GM19328 (cell line): ENCODE data around the gene DHPS.

Experiments used
- ATAC-seq: cut with Tn5 transposase; IDR thresholded peaks from one replicate; pipeline ENCODE4 v1.9.1; 2021; ENCODE audit warnings: mild to moderate bottlenecking, moderate library complexity; ENCODE audit not compliant: unreplicated experiment

The DHPS gene

GRCh38 chr19:12675940-12676339, 5.7 kb downstream of the DHPS start:
- ATAC-seq: no peak

GRCh38 chr19:12675399-12675798, 6.3 kb downstream of the DHPS start:
- ATAC-seq: no peak

DNA sequence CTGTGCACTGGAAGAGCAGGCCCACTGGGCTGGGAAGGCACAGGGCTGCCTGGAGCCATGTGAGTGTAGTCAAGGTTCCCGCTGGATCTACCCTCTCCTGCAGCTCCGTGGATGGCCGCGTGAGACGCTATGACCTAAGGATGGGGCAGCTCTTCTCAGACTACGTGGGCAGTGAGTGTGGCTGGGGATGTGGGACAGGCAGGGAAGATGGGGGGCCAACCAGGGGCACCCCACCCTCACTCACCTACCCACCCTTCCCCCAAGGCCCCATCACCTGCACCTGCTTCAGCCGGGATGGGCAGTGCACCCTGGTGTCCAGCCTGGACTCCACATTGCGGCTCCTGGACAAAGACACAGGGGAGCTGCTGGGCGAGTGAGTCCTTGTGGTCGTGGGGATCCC, 8.9 kb downstream of the DHPS start:
- ATAC-seq: no peak

GRCh38 chr19:12670159-12670928, 11.3 kb downstream of the DHPS start:
- no peak for ATAC-seq

- ATAC-seq: no peak
These were observed 12.2 kb downstream of the DHPS start for GRCh38 chr19:12669270-12670158.

GRCh38 chr19:12668932-12669269, 12.8 kb downstream of the DHPS start:
- no peak for ATAC-seq

DNA sequence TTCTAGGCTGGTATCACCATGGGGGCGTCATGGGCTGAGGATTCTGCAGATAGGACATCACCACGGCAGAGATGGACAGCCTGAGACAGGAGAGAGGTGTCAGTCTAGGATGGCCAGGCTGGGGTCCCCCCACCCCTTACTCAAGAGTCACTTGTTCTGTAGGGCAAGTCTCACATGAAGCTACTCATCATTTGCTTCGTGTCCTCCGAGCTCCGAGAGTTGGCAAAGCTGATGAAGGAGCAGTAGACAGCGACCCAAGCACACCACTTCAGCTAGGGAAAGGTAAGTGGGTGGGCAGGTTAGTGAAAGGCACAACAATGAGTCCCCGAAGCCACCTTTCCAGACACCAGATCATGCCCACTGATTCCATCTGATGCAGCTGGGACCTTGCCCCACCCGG, 13.3 kb downstream of the DHPS start:
- ATAC-seq: no peak

GRCh38 chr19:12667731-12668302, 13.9 kb downstream of the DHPS start:
- ATAC-seq: no peak

- ATAC-seq: no peak
These were observed 15.2 kb downstream of the DHPS start, which contains the start of the genes MAN2B1 and WDR83 for GRCh38 chr19:12666265-12667048. TSS of gene MAN2B1 (minus strand) at chr19:12666742. CDS start at chr19:12666701, 41 bp downstream. TSS of gene WDR83 (plus strand) at chr19:12666807. CDS start at chr19:12669791, 2,984 bp downstream.

DNA sequence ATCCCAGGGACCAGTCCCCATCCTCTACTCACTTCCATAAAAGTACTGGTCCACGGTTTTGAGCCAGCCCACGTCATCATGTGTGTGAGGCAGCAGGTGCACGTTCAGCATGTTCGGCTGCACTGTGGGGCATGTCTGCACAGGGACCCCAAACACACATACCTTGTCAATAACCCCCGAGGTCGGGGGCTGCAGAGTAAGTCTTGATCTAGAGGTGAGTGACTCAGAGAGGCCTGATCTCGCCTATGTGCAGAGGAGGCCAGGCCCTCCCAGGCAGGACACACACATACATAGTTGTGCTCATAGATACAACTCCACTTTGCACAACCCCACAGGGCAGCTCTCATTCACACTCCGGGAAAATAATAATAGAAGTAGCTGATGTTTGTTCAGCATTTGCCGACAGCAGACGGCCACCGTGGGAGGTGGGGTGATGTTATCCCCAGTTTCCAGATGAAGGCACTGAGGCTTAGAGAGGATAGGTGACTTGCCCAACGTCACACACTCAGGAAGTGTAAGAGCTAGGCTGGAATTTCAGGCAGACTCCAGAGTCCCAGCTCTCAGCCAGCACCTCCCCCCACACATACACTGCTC, 15.9 kb downstream of the DHPS start:
- ATAC-seq: no peak

DNA sequence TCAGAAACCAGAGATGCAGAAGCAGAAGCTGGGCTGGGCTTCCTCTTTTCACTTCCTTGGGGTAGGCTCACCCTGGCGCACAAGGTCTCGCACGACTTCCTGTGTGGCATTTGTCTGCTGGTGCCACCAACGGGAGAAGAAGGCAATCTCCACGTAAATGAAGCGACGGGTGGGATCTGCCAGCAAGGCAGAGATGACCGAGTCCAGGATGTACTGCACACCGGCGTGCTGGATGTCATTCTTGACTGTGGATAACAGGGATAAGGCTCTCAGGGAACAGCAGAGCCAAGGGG, 16.5 kb downstream of the DHPS start:
- ATAC-seq: no peak

DNA sequence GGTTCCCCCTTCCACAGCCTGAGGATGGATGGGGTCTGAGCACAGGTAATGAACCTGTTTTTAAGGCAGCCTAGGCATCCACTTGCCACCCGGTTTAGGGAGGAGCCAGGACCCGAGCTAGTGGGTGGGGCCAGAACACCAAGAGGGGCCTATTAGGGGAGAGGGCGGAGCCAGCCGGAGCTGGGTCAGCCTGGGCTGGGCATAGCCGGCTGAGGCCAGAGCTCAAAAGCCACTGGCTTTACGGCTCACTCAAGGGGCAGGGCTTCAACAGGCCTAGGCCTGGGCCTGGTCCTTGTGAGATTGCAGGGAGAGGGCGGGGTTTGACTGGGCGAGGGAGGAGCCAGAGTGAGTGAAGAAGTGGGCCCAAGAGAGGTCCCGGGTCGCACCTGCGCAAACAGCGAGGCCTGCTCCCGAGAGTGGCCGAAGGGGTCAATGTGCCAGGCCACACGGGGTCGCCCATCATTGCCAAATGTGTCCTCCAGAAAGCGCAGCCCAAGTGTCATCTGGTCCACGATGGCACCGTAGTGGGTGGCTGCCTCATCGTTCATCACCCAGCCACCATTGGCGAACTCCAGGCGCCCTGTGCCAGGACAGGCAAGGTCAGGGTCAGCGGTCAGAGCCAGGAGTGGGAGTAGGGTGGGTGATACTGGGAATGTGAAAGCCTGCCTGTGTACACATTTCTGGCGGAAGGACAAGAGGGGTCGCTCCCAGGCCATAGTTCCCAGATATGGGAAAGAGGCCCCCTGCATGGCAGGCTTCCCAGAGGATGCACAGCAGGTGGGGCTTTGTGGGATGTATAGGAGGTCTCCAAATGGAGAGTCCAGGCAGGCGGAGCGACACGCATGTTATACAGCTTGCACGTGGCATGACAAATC, 17.0 kb downstream of the DHPS start:
- ATAC-seq: no peak

DNA sequence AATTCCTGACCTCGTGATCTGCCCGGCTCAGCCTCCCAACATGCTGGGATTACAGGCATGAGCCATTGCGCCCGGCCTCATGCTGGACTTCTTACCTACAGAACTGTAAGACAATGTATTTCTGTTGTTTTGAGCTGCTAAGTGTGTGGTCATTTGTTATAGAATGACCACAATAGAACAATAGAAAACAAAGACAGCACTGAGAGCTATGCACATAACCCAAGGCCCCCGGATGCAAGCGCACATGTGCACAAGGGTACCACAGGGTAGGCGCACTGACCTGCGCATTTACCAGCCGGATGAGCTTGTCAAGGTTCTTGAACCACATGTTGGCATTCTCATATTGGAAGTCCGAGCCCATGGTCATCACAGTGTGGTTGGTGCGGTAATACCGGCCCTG, 20.7 kb downstream of the DHPS start:
- no peak for ATAC-seq

DNA sequence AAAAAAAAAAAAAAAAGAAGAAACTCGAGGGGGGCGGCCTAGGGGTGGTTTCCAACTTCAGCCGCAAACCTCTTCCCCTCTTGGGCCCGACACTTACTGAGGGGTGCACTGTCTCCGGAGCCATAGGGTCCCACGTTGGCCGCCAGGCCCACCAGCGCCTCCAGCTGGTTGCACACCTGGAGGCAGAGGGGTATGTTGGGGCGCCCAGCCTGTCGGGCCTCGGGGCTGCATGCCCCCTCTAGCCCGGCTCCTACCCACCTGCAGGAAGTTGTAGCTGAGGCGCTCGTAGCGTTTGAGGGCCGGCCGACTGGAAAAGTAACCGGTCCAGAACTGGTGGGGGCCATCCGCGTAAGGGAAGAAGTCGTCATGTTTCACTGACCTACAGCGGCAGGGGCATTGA, 23.7 kb downstream of the DHPS start:
- no peak for ATAC-seq

GRCh38 chr19:12656899-12657571, 24.6 kb downstream of the DHPS start:
- ATAC-seq: no peak

DNA sequence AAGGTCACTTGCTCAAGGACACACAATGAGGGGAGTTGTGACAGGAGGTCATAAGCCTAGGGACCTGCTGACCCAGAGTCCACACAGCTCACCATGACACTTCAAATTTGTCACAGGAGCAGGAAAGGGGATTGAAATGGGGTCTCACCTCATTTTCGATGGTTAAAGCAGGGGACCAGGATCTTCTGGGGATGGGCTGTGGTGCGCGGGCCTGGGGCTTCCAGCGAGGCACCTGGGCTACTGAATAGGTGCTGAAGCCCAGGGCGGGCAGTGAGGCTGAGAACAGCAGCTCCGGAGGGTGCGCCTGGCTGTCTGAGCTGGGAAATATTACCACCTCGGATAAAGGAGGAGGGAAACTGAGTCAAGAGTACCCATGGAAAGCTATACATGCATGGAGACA, 26.1 kb downstream of the DHPS start:
- no peak for ATAC-seq

GRCh38 chr19:12652219-12652618, 29.5 kb downstream of the DHPS start:
- ATAC-seq: no peak

DNA sequence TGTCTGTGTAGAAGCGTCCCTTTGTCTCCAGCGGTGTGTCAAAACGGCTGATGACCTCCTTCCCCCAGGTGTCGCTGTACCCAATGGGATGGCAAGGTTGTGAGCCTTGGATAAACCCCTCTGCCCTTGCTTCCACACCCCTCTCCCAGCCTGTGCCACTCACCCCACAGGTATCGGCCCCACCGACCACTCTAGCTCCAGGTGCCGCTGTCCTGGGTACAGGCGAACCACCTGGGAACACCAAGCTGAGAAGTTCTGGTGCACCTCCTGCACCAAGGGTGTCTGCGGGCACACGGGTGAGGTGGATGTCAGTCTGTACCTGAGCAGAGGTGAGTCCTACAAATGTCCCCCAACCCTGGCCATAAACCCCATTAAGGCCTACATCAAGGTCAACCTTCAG, 31.7 kb downstream of the DHPS start:
- no peak for ATAC-seq

DNA sequence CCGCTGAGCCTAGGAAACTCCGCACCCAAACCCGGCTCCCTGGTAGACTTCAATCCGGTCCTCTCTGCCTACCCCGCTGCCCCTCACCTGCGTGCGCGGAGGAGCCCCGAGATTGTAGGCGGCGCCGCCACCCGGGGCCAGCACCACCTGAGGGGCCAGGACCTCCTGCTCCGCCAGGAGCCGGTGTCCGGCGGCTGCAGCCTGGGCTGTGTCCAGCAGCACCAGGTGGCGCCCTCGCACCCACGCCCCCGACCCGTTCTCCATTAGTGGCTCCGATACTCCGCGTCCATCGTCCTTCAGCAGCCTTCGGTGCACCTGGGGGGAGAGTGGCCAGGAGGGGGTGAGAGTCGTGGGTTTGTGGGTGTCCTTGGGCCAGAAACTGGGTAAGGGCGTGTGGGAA, 33.6 kb downstream of the DHPS start:
- ATAC-seq: no peak
